Stomach (tissue), 4 donors: ENCODE results near the gene MAGEB3.

Experiments used
- POLR2A ChIP-seq, 4 donors: fragments of 450-650 bp; IDR thresholded peaks; one replicate each; pipeline ENCODE4 v1.6.1; 2016; ENCODE audit warnings: antibody characterized with exemption in 4 of 4, control low read depth in 2 of 4, mild to moderate bottlenecking in 1 of 4, moderate library complexity in 1 of 4
- POLR2AphosphoS5 ChIP-seq, 3 donors: sonication (generic); formaldehyde crosslinking; IDR thresholded peaks; one replicate each; pipeline ENCODE4 v1.6.1; 2016; ENCODE audit warnings: antibody characterized with exemption in 3 of 3
- TF ChIP-seq, protein P1 (sequence below), 7 experiments: fragments of 450-650 bp in 4 of 7; fragments of 200-600 bp in 3 of 7; sonication (generic) in 3 of 7; IDR thresholded peaks; one replicate each; pipeline ENCODE4 v1.5.1; 2016 to 2019; ENCODE audit warnings: antibody characterized with exemption in 7 of 7, control low read depth in 2 of 7, mild to moderate bottlenecking in 1 of 7

DNA sequence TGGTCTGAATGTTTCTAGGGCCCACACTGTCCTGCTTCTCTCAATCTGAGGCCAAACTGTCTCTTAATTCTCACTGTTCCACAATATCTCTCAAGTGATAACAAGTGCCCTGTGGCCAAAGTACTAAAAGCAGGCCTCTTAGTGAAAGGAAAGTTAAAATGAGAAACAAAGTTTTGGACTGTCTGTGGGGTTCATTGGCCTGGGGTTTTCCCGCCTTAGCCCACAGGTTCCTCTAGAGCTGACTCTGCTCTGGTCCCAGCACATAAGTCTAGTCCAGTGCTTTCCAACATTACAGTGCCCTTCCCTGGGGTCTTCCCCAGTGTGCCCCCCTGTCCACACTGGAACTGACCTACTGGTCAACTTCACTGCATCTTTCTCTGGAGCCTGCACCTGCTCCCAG is 22.8 kb downstream of the MAGEB3 start:
- TF ChIP-seq, protein P1, sequence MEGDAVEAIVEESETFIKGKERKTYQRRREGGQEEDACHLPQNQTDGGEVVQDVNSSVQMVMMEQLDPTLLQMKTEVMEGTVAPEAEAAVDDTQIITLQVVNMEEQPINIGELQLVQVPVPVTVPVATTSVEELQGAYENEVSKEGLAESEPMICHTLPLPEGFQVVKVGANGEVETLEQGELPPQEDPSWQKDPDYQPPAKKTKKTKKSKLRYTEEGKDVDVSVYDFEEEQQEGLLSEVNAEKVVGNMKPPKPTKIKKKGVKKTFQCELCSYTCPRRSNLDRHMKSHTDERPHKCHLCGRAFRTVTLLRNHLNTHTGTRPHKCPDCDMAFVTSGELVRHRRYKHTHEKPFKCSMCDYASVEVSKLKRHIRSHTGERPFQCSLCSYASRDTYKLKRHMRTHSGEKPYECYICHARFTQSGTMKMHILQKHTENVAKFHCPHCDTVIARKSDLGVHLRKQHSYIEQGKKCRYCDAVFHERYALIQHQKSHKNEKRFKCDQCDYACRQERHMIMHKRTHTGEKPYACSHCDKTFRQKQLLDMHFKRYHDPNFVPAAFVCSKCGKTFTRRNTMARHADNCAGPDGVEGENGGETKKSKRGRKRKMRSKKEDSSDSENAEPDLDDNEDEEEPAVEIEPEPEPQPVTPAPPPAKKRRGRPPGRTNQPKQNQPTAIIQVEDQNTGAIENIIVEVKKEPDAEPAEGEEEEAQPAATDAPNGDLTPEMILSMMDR (IDR thresholded peaks at IDR 0.05): no peak
- no peak for TF ChIP-seq POLR2A (IDR thresholded peaks at IDR 0.05)
- no peak for TF ChIP-seq POLR2AphosphoS5 (IDR thresholded peaks at IDR 0.05)
